H9 (cell line): ENCODE measurements around the gene IL11RA. TPM values are rescaled to one million over a fixed set of nuclear protein-coding genes. Genes with fewer than 3 reads are reported as not detected.

Source experiments
- DNase-seq: peaks from one replicate; pipeline ENCODE4 v3.0.0-alpha.2; 2017
- H2AFZ ChIP-seq: one replicate; pipeline ENCODE4 v1.6.1; 2013; ENCODE audit warnings: mild to moderate bottlenecking, low read length, control low read depth, moderate library complexity
- H2AK5ac ChIP-seq: 2 replicates; pipeline ENCODE4 v1.6.1; 2013; ENCODE audit warnings: low read length, control low read depth, mixed read lengths; ENCODE audit not compliant: insufficient read length
- H2BK120ac ChIP-seq: one replicate; pipeline ENCODE4 v1.6.1; 2013; ENCODE audit warnings: low read depth, mild to moderate bottlenecking, low read length, control low read depth, inconsistent platforms; ENCODE audit not compliant: poor library complexity, severe bottlenecking
- H2BK12ac ChIP-seq: 2 replicates; pipeline ENCODE4 v1.6.1; 2013; ENCODE audit warnings: low read length, control low read depth, mixed read lengths, low read depth; ENCODE audit not compliant: insufficient read length
- H2BK15ac ChIP-seq: 2 replicates; pipeline ENCODE4 v1.6.1; 2013; ENCODE audit warnings: low read depth, low read length, control low read depth
- H2BK20ac ChIP-seq: one replicate; pipeline ENCODE4 v1.6.1; 2013; ENCODE audit warnings: low read depth, mild to moderate bottlenecking, low read length, control low read depth, inconsistent platforms; ENCODE audit not compliant: poor library complexity, severe bottlenecking
- H2BK5ac ChIP-seq: 2 replicates; pipeline ENCODE4 v1.6.1; 2013; ENCODE audit warnings: low read length, control low read depth, mixed read lengths; ENCODE audit not compliant: insufficient read length
- H3K14ac ChIP-seq: 2 replicates; pipeline ENCODE4 v1.6.1; 2013; ENCODE audit warnings: low read length, control low read depth; ENCODE audit not compliant: insufficient read depth
- H3K18ac ChIP-seq: 2 replicates; pipeline ENCODE4 v1.6.1; 2013; ENCODE audit warnings: low read depth, mild to moderate bottlenecking, mixed read lengths, low read length, control low read depth; ENCODE audit not compliant: insufficient read length
- H3K23ac ChIP-seq: 2 replicates; pipeline ENCODE4 v1.6.1; 2013; ENCODE audit warnings: low read length, control low read depth, mixed read lengths, low read depth; ENCODE audit not compliant: insufficient read length
- H3K23me2 ChIP-seq: 2 replicates; pipeline ENCODE4 v1.6.1; 2013; ENCODE audit warnings: low read depth, mild to moderate bottlenecking, mixed read lengths, low read length, control low read depth; ENCODE audit not compliant: insufficient read length, poor library complexity, severe bottlenecking
- H3K27ac ChIP-seq: 2 replicates; pipeline ENCODE4 v1.5.1; 2013; ENCODE audit warnings: low read length, control low read depth, mixed read lengths, low read depth; ENCODE audit not compliant: insufficient read length
- H3K27me3 ChIP-seq: 2 replicates; pipeline ENCODE4 v1.6.1; 2013; ENCODE audit warnings: low read length, control low read depth, inconsistent platforms; ENCODE audit not compliant: insufficient read depth
- H3K4ac ChIP-seq: 2 replicates; pipeline ENCODE4 v1.6.1; 2013; ENCODE audit warnings: low read depth, mild to moderate bottlenecking, control low read depth, inconsistent platforms, low read length, moderate library complexity
- H3K4me1 ChIP-seq: 2 replicates; pipeline ENCODE4 v1.6.1; 2013; ENCODE audit warnings: low read length, control low read depth, inconsistent platforms; ENCODE audit not compliant: insufficient read depth
- H3K4me2 ChIP-seq: 2 replicates; pipeline ENCODE4 v1.6.1; 2013; ENCODE audit warnings: low read length, control low read depth, mixed read lengths; ENCODE audit not compliant: insufficient read length, insufficient read depth
- H3K56ac ChIP-seq: 2 replicates; pipeline ENCODE4 v1.6.1; 2013; ENCODE audit warnings: low read depth, mild to moderate bottlenecking, mixed read lengths, low read length, control low read depth; ENCODE audit not compliant: insufficient read length
- H3K79me1 ChIP-seq: 2 replicates; pipeline ENCODE4 v1.6.1; 2013; ENCODE audit warnings: low read depth, mild to moderate bottlenecking, moderate library complexity, low read length, control low read depth, inconsistent platforms; ENCODE audit not compliant: insufficient read depth, poor library complexity, severe bottlenecking
- H3K79me2 ChIP-seq: 2 replicates; pipeline ENCODE4 v1.6.1; 2013; ENCODE audit warnings: low read length, control low read depth, inconsistent platforms; ENCODE audit not compliant: insufficient read depth
- H3K9ac ChIP-seq: 2 replicates; pipeline ENCODE4 v1.6.1; 2013; ENCODE audit warnings: low read length, control low read depth, mixed read lengths; ENCODE audit not compliant: insufficient read length; ENCODE audit errors: extremely low read depth
- H3K9me3 ChIP-seq: one replicate; pipeline ENCODE4 v1.6.1; 2013; ENCODE audit warnings: low read depth, low read length, inconsistent platforms; ENCODE audit not compliant: control insufficient read depth
- H3T11ph ChIP-seq: one replicate; pipeline ENCODE4 v1.6.1; 2013; ENCODE audit warnings: mild to moderate bottlenecking, low read length, control low read depth, inconsistent platforms
- H4K20me1 ChIP-seq: one replicate; pipeline ENCODE4 v1.6.1; 2013; ENCODE audit not compliant: control insufficient read depth, insufficient read length, insufficient read depth
- H4K5ac ChIP-seq: 2 replicates; pipeline ENCODE4 v1.6.1; 2013; ENCODE audit warnings: low read depth, mild to moderate bottlenecking, mixed read lengths, low read length, control low read depth; ENCODE audit not compliant: insufficient read length
- H4K8ac ChIP-seq: replicated peaks from 2 replicates; pipeline ENCODE4 v1.6.1; 2013; ENCODE audit warnings: low read length, control low read depth, mixed read lengths, low read depth; ENCODE audit not compliant: insufficient read length
- H4K91ac ChIP-seq: 2 replicates; pipeline ENCODE4 v1.6.1; 2013; ENCODE audit warnings: low read depth, mild to moderate bottlenecking, moderate library complexity, mixed read lengths, low read length, control low read depth; ENCODE audit not compliant: insufficient read length
- H3K27ac Mint-ChIP-seq, 3 experiments: 2 replicates in 2 of 3; 3 replicates in 1 of 3; pipeline ENCODE4 v1.8.0; 2020 to 2021; ENCODE audit warnings: mixed read lengths in 3 of 3, mild to moderate bottlenecking in 1 of 3, moderate library complexity in 1 of 3
- H3K27me3 Mint-ChIP-seq: 2 replicates; pipeline ENCODE4 v1.8.0; 2021; ENCODE audit warnings: low read depth, mild to moderate bottlenecking, moderate library complexity, mixed read lengths
- H3K36me3 Mint-ChIP-seq, 3 experiments: 2 replicates in 2 of 3; 3 replicates in 1 of 3; pipeline ENCODE4 v1.8.0; 2020 to 2021; ENCODE audit warnings: low read depth in 3 of 3, mixed read lengths in 3 of 3; ENCODE audit not compliant: insufficient read depth in 1 of 3
- H3K4me1 Mint-ChIP-seq, 2 experiments: 2 replicates each; pipeline ENCODE4 v1.8.0; 2020; ENCODE audit warnings: mixed read lengths in 2 of 2
- H3K4me3 Mint-ChIP-seq, 2 experiments: 2 replicates in 1 of 2; 3 replicates in 1 of 2; pipeline ENCODE4 v1.8.0; 2020 to 2021; ENCODE audit warnings: mild to moderate bottlenecking in 2 of 2, mixed read lengths in 2 of 2, moderate library complexity in 1 of 2
- H3K9me3 Mint-ChIP-seq, 2 experiments: 2 replicates in 1 of 2; 3 replicates in 1 of 2; pipeline ENCODE4 v1.8.0; 2020; ENCODE audit warnings: mild to moderate bottlenecking in 2 of 2, mixed read lengths in 2 of 2, moderate library complexity in 1 of 2
- WGBS: extraction: QIAGEN DNeasy Blood & Tissue Kit; methylation state at CpG from one replicate; pipeline ENCODE4 v1.1.7; 2013; ENCODE audit warnings: missing lambda C conversion rate, low lambda C conversion rate, mixed read lengths; ENCODE audit not compliant: insufficient read length; ENCODE audit errors: extremely low coverage; 5-methylcytosine and 5-hydroxymethylcytosine counted together
- total RNA-seq: library from RNA; stranded (reverse); gene quantifications from 2 replicates; pipeline ENCODE4 v1.2.1, GENCODE V29; 2021
- TF ChIP-seq, protein P1 (sequence below): fragments of 200-600 bp; sonication (generic); conservative IDR thresholded peaks from 3 replicates; pipeline ENCODE4 v1.8.0; 2021; ENCODE audit warnings: antibody characterized with exemption, mild to moderate bottlenecking

Gene IL11RA
- total RNA-seq, 1 experiment from 2014 or later: 8.7 TPM

DNA sequence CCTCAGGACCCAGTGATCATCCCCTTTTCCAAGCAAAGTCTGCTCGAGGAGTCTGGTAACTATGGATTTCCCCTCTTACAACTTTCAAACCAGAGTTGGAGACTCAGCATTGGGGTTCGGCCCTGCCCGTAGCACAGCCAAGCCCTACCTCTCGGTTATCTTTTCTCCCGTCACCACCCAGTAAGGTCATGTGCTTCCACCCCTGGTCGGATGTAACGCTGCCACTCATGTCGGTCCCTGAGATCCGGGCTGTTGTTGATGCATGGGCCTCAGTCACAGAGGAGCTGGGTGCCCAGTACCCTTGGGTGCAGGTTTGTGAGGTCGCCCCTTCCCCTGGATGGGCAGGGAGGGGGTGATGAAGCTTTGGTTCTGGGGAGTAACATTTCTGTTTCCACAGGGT, 4.3 kb upstream of the IL11RA start:
- peak overlapping the region; percentile 28 for H3K9ac ChIP-seq
- TF ChIP-seq, protein P1, sequence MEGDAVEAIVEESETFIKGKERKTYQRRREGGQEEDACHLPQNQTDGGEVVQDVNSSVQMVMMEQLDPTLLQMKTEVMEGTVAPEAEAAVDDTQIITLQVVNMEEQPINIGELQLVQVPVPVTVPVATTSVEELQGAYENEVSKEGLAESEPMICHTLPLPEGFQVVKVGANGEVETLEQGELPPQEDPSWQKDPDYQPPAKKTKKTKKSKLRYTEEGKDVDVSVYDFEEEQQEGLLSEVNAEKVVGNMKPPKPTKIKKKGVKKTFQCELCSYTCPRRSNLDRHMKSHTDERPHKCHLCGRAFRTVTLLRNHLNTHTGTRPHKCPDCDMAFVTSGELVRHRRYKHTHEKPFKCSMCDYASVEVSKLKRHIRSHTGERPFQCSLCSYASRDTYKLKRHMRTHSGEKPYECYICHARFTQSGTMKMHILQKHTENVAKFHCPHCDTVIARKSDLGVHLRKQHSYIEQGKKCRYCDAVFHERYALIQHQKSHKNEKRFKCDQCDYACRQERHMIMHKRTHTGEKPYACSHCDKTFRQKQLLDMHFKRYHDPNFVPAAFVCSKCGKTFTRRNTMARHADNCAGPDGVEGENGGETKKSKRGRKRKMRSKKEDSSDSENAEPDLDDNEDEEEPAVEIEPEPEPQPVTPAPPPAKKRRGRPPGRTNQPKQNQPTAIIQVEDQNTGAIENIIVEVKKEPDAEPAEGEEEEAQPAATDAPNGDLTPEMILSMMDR: no peak
- H3K27ac ChIP-seq: no peak overlapping the region
- no peak overlapping the region for H2BK5ac ChIP-seq
- H3K79me1 ChIP-seq: no peaks in the 10 kb centered on the region
- H3K4ac ChIP-seq: no peak overlapping the region
- H2BK12ac ChIP-seq: no peak overlapping the region
- peaks cover 13% of the 10 kb centered on the region; the same call in 1 of the 2 replicates for H3K4me1 ChIP-seq
- H2BK120ac ChIP-seq: no peak overlapping the region
- peak overlapping the region; percentile 41; the same call in 1 of the 2 replicates for H3K14ac ChIP-seq
- WGBS: no CpG with 5 or more reads among the region's 10 CpGs
- Mint-ChIP-seq H3K4me3 (peak overlapping the region; percentile 85 to 93), H3K27me3 (no peaks in the 10 kb centered on the region; the same call in 1 of the 2 replicates), H3K27ac (peak overlapping the region in 1 of 3 experiments; percentile 88; a peak in 2 of 7 replicates), H3K36me3 (peaks cover 17 to 28% (median 24%) of the 10 kb centered on the region in 3 experiments; a peak in 6 of 7 replicates), H3K4me1 (peaks cover 41 to 48% of the 10 kb centered on the region in 2 experiments), H3K9me3 (no peaks in the 10 kb centered on the region)
- no peak overlapping the region for H3K18ac ChIP-seq
- H3K9me3 ChIP-seq: no peaks in the 10 kb centered on the region
- no peak overlapping the region for H4K8ac ChIP-seq
- H3K23me2 ChIP-seq: peaks cover 16% of the 10 kb centered on the region
- no peak overlapping the region for H3K56ac ChIP-seq
- no peak overlapping the region for H4K5ac ChIP-seq
- no peak overlapping the region for H3T11ph ChIP-seq
- peaks cover 2% of the 10 kb centered on the region; the same call in 1 of the 2 replicates for H3K79me2 ChIP-seq
- H2AK5ac ChIP-seq: no peak overlapping the region
- DNase-seq: no peak
- no peak overlapping the region for H2BK20ac ChIP-seq
- H3K23ac ChIP-seq: no peak overlapping the region
- H4K20me1 ChIP-seq: peaks cover 3% of the 10 kb centered on the region
- H2AFZ ChIP-seq: no peak overlapping the region
- peak overlapping the region; percentile 94 for H3K4me2 ChIP-seq
- no peak overlapping the region for H2BK15ac ChIP-seq
- no peaks in the 10 kb centered on the region for H3K27me3 ChIP-seq
- H4K91ac ChIP-seq: no peak overlapping the region
